Chondrocyte (in vitro differentiated cells): ENCODE measurements around the gene ZNF438. TPM values are rescaled to one million over a fixed set of nuclear protein-coding genes. Genes with fewer than 3 reads are reported as not detected.

Experiments
- DNase-seq: peaks from one replicate; pipeline ENCODE4 v3.0.0; 2021; ENCODE audit warnings: mixed read lengths, low spot score
- H3K27ac Mint-ChIP-seq: one replicate; pipeline ENCODE4 v1.8.0; 2021; ENCODE audit warnings: mild to moderate bottlenecking, moderate library complexity, mixed read lengths; ENCODE audit not compliant: unreplicated experiment
- H3K27me3 Mint-ChIP-seq: 2 replicates; pipeline ENCODE4 v1.8.0; 2021; ENCODE audit warnings: low read depth, mixed read lengths
- H3K36me3 Mint-ChIP-seq: 2 replicates; pipeline ENCODE4 v1.8.0; 2021; ENCODE audit warnings: low read depth, mixed read lengths
- H3K4me1 Mint-ChIP-seq: 2 replicates; pipeline ENCODE4 v1.8.0; 2021; ENCODE audit warnings: low read depth, mild to moderate bottlenecking, mixed read lengths
- H3K4me3 Mint-ChIP-seq: one replicate; pipeline ENCODE4 v1.8.0; 2021; ENCODE audit warnings: mild to moderate bottlenecking, moderate library complexity, mixed read lengths; ENCODE audit not compliant: unreplicated experiment
- H3K9me3 Mint-ChIP-seq: 2 replicates; pipeline ENCODE4 v1.8.0; 2021; ENCODE audit warnings: low read depth, mixed read lengths
- CTCF ChIP-seq: fragments of 200-600 bp; sonication (generic); IDR thresholded peaks from 2 replicates; pipeline ENCODE4 v1.5.0; 2021; ENCODE audit warnings: antibody characterized with exemption, mild to moderate bottlenecking, moderate library complexity
- total RNA-seq: library from RNA; stranded (reverse); gene quantifications from 3 replicates; pipeline ENCODE4 v1.2.1, GENCODE V29; 2021

The ZNF438 gene
- total RNA-seq, 1 donor from 2014 or later = 4.9 TPM

DNA sequence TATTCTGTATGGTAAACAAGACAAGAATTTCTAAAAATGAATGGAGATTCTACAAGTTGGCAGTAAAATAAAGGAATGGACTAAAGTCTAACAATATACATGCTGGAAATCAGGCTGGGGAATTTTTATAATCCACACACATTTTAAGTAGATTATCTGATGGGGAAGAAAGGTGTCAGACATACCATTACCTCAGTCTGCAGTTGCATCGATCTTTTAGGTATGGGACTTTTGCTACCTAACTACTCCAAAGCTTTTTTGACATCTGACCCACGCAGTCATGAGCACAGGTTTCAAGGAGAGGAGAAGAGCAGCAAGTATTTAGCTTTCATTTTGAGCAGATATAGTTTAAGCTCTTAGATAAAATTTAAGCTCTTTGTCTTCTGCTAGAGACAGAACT, 113.0 kb downstream of the ZNF438 start:
- H3K27ac Mint-ChIP-seq = peak overlapping the region; percentile 97
- no peak overlapping the region for H3K4me3 Mint-ChIP-seq
- peaks cover 33% of the 10 kb centered on the region for H3K4me1 Mint-ChIP-seq
- H3K9me3 Mint-ChIP-seq = peaks cover 5% of the 10 kb centered on the region
- peaks cover 5% of the 10 kb centered on the region for H3K36me3 Mint-ChIP-seq
- TF ChIP-seq CTCF = no peak
- DNase-seq = no peak
- H3K27me3 Mint-ChIP-seq = no peaks in the 10 kb centered on the region

DNA sequence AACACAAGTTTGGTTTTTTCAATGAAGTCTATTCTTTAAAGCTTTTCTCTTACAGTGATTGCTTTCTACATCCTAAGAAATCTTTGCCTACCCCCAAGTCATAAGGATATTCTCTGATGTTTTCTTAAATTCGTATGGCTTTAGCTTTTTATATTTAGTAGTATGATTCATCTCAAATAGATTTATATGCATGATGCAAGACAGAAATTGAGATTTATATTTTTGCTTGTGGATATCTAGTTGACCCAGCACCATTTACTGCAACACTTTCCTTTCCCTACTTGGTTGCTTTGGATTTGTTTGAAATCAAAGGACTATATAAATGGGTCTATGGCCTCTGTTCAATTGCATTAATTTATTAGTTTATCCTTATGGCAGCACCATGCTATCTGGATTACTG, 113.9 kb downstream of the ZNF438 start:
- peaks cover 5% of the 10 kb centered on the region for H3K36me3 Mint-ChIP-seq
- peak overlapping the region; percentile 34 for H3K4me3 Mint-ChIP-seq
- no peak for DNase-seq
- no peaks in the 10 kb centered on the region for H3K27me3 Mint-ChIP-seq
- peak overlapping the region; percentile 97 for H3K27ac Mint-ChIP-seq
- peaks cover 33% of the 10 kb centered on the region for H3K4me1 Mint-ChIP-seq
- no peak for TF ChIP-seq CTCF
- peaks cover 5% of the 10 kb centered on the region for H3K9me3 Mint-ChIP-seq

DNA sequence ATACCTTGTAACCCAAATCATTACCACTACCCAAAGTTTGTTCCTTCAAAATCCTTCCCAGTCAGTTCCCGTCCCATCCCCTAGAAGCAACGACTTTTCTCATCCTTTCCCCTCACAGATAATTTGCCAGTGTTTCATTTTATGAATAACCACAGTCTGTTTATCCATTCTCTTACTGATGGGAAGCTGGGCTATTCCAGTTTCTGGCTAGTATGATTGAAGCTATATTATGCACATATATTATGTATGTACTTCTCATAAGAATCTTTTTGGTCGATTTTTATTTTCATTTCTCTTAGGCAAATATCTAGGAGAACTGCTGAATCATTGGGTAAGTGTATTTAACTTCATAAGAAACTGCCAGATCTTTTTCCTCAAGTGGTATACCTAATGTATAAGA, 114.6 kb downstream of the ZNF438 start:
- H3K27me3 Mint-ChIP-seq = no peaks in the 10 kb centered on the region
- H3K36me3 Mint-ChIP-seq = peaks cover 5% of the 10 kb centered on the region
- H3K9me3 Mint-ChIP-seq = peaks cover 5% of the 10 kb centered on the region

GRCh38 chr10:30915146-30915545, 116.5 kb downstream of the ZNF438 start:
- H3K4me1 Mint-ChIP-seq = peaks cover 28% of the 10 kb centered on the region
- H3K9me3 Mint-ChIP-seq = peaks cover 5% of the 10 kb centered on the region
- no peak for TF ChIP-seq CTCF
- no peak overlapping the region for H3K4me3 Mint-ChIP-seq
- no peaks in the 10 kb centered on the region for H3K27me3 Mint-ChIP-seq
- H3K27ac Mint-ChIP-seq = no peak overlapping the region
- no peak for DNase-seq
- peaks cover 5% of the 10 kb centered on the region for H3K36me3 Mint-ChIP-seq

More for the DNA sequence above, 114.6 kb downstream of the ZNF438 start:
- no peak for DNase-seq
- H3K27ac Mint-ChIP-seq = peak overlapping the region; percentile 97
- no peak for TF ChIP-seq CTCF
- H3K4me1 Mint-ChIP-seq = peaks cover 33% of the 10 kb centered on the region
- H3K4me3 Mint-ChIP-seq = no peak overlapping the region

DNA sequence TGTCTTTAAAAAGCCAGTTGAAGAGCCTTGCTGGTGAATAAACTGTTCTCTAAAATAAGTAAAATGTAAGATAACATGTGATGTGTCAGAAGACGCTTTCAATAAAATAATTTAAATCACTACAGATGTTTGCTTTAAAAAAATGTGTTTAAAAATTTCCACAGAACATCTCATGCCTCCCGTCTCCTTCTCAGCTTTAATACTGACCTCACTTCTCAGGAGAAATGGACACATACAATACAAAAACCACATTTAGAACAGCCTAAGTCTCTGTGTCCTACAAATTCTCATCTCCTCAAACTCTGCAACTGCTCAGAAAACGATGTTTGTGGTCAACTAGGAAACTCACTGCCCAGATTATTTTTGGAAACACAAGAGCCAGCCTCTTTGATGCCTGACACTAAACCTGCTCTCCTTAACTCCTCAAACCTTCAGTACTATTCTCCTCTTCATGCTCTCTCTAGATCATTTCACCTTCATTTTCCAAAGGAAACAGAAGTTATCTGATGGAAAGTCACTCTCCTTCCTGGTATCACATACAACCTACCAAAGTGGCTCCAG, 120.3 kb downstream of the ZNF438 start:
- Mint-ChIP-seq H3K4me3 (no peak overlapping the region), H3K4me1 (peaks cover under 1% of the 10 kb centered on the region), H3K27ac (no peak overlapping the region), H3K9me3 (peaks cover 1% of the 10 kb centered on the region), H3K27me3 (no peaks in the 10 kb centered on the region), H3K36me3 (peaks cover 6% of the 10 kb centered on the region)
- no peak for TF ChIP-seq CTCF
- no peak for DNase-seq
